Measurements from ENCODE around the gene ASF1B.
"Not testable (repeated sequence)": the region's sequence is repeated elsewhere in the genome, so short reads cannot be mapped to it uniquely, and the experiment has no call there.

The ASF1B gene

GRCh38 chr19:14136509-14137281 lies at the start of gene ASF1B:
TSS of gene ASF1B (minus strand) at chr19:14136589. CDS start at chr19:14136456, 133 bp downstream.
- peak within 1 kb of the TSS; percentile 66 for H3K27ac ChIP-seq
- no peaks in the 10 kb centered on the region for H3K4me1 ChIP-seq
- peak within 1 kb of the TSS; percentile 95 for H2AFZ ChIP-seq
- H3K9me3 ChIP-seq (ENCODE audit: control insufficient read depth, low read length), result no peaks in the 10 kb centered on the region
- no peaks in the 10 kb centered on the region for H3K36me3 ChIP-seq (ENCODE audit: control insufficient read depth, insufficient read depth, low read length)
- TF ChIP-seq, protein P1, sequence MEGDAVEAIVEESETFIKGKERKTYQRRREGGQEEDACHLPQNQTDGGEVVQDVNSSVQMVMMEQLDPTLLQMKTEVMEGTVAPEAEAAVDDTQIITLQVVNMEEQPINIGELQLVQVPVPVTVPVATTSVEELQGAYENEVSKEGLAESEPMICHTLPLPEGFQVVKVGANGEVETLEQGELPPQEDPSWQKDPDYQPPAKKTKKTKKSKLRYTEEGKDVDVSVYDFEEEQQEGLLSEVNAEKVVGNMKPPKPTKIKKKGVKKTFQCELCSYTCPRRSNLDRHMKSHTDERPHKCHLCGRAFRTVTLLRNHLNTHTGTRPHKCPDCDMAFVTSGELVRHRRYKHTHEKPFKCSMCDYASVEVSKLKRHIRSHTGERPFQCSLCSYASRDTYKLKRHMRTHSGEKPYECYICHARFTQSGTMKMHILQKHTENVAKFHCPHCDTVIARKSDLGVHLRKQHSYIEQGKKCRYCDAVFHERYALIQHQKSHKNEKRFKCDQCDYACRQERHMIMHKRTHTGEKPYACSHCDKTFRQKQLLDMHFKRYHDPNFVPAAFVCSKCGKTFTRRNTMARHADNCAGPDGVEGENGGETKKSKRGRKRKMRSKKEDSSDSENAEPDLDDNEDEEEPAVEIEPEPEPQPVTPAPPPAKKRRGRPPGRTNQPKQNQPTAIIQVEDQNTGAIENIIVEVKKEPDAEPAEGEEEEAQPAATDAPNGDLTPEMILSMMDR (IDR thresholded peaks at IDR 0.05), result peak; percentile 93
- no peaks in the 10 kb centered on the region for H3K27me3 ChIP-seq (ENCODE audit: control insufficient read depth, insufficient read depth, low read length)
- no peak within 1 kb of the TSS for H3K9ac ChIP-seq
- no peaks in the 10 kb centered on the region for H3K79me2 ChIP-seq
- H3K4me2 ChIP-seq (ENCODE audit: low read length), result peak within 1 kb of the TSS; percentile 93
- peak within 1 kb of the TSS; percentile 82 for H3K4me3 ChIP-seq (ENCODE audit: low read depth, low read length)

GRCh38 chr19:14185691-14186090 lies 49.3 kb upstream of the ASF1B start:
- H3K9ac ChIP-seq; H2AFZ ChIP-seq; H3K4me2 ChIP-seq (ENCODE audit: low read length); H3K4me1 ChIP-seq; H3K9me3 ChIP-seq (ENCODE audit: control insufficient read depth, low read length); H3K27me3 ChIP-seq (ENCODE audit: control insufficient read depth, insufficient read depth, low read length); H3K4me3 ChIP-seq (ENCODE audit: low read depth, low read length); H3K36me3 ChIP-seq (ENCODE audit: control insufficient read depth, insufficient read depth, low read length); H3K27ac ChIP-seq: not testable (repeated sequence)
- peaks cover 14% of the 10 kb centered on the region for H3K79me2 ChIP-seq

DNA sequence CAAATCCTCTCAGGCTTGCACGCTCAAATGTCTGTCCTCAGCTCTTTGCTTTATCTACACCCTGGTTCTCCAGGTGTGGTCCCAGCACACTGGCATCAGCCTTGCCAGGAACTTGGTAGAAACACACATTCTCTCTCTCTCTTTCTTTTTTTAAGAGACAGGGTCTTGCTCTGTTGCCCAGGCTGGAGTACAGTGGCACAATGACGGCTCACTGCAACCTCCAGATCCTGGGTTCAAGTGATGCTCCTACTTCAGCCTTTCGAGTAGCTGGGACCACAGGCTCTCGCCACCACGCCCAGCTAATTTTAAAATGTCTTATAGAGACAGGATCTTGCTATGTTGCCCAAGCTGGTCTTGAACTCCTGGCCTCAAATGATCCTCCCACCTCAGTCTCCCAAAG lies 48.8 kb upstream of the ASF1B start:
- Histone ChIP-seq H3K79me2 (peaks cover 14% of the 10 kb centered on the region), H3K9me3 (ENCODE audit: control insufficient read depth, low read length) (no peaks in the 10 kb centered on the region), H3K27me3 (ENCODE audit: control insufficient read depth, insufficient read depth, low read length) (no peaks in the 10 kb centered on the region), H3K4me1 (no peaks in the 10 kb centered on the region), H3K4me2 (ENCODE audit: low read length) (no peak overlapping the region), H3K9ac (no peak overlapping the region), H3K27ac (no peak overlapping the region), H3K4me3 (ENCODE audit: low read depth, low read length) (no peak overlapping the region), H2AFZ (no peak overlapping the region), H3K36me3 (ENCODE audit: control insufficient read depth, insufficient read depth, low read length) (no peaks in the 10 kb centered on the region)
- TF ChIP-seq, protein P1 (IDR thresholded peaks at IDR 0.05), result no peak

DNA sequence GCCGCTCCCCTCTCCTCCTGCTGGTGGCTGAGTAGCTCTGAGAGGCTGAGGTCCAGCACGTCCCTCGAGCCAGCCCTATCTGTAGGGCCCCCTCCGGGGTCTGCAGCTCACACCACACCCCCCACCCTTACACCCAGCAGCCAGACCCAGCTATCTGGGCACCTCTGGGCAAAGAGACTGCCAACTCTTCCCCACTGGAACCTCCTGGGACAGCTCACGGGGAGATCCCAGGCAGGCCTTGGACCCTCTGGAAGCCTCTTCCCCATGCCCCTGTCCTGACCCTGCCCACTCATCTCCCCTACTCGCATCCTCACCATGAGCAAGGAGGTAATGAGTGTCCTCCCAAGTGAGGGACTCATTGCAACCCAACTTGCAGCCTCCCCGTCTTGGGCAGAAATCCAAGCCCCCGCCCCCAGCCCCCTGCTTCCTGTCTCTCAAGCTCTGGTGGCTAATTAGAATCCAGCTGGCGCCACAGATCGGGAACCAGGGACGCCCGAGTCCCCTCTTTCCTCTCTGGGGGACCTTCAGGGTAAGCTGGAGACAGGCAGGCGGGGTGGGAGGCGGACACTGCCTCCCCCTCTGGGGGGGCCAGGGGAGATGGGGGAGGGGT lies 47.5 kb upstream of the ASF1B start:
- Histone ChIP-seq H2AFZ (no peak overlapping the region), H3K4me3 (ENCODE audit: low read depth, low read length) (no peak overlapping the region), H3K4me1 (no peaks in the 10 kb centered on the region), H3K79me2 (peaks cover 3% of the 10 kb centered on the region), H3K4me2 (ENCODE audit: low read length) (no peak overlapping the region), H3K27me3 (ENCODE audit: control insufficient read depth, insufficient read depth, low read length) (no peaks in the 10 kb centered on the region), H3K9me3 (ENCODE audit: control insufficient read depth, low read length) (no peaks in the 10 kb centered on the region), H3K36me3 (ENCODE audit: control insufficient read depth, insufficient read depth, low read length) (no peaks in the 10 kb centered on the region), H3K9ac (no peak overlapping the region), H3K27ac (no peak overlapping the region)
- TF ChIP-seq, protein P1 (IDR thresholded peaks at IDR 0.05), result no peak

DNA sequence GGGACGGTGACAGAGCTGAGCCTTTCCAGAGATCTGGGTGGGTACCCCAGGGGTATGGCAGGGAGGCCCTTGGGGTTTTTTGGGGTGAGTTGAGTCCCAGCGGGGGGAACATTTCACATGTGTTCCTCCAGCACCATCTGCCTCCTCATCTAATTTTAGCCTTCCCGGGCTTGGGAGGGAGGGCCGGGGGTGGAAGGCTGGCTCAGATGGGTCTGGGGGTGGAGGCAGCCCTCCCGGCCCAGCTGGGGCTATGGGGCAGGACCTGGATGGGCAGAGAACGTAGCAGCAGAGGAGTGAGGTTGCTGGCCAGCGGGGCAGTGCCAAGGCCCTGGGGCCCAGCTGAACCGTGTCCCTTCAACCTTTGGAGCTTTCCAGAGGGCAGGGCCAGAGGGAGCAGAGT lies 46.1 kb upstream of the ASF1B start:
- no peaks in the 10 kb centered on the region for H3K36me3 ChIP-seq (ENCODE audit: control insufficient read depth, insufficient read depth, low read length)
- H3K9me3 ChIP-seq (ENCODE audit: control insufficient read depth, low read length), result no peaks in the 10 kb centered on the region
- H3K27ac ChIP-seq, result no peak overlapping the region
- H3K4me3 ChIP-seq (ENCODE audit: low read depth, low read length), result no peak overlapping the region
- no peaks in the 10 kb centered on the region for H3K27me3 ChIP-seq (ENCODE audit: control insufficient read depth, insufficient read depth, low read length)
- H3K79me2 ChIP-seq, result peaks cover under 1% of the 10 kb centered on the region
- H3K4me2 ChIP-seq (ENCODE audit: low read length), result no peak overlapping the region
- no peaks in the 10 kb centered on the region for H3K4me1 ChIP-seq
- TF ChIP-seq, protein P1 (IDR thresholded peaks at IDR 0.05), result no peak
- H3K9ac ChIP-seq, result no peak overlapping the region
- no peak overlapping the region for H2AFZ ChIP-seq

Data from parathyroid adenoma (tissue), 2 donors.